ENCODE measurements around the gene UBE2C.

The UBE2C gene

GRCh38 chr20:45832619-45833018, 20.2 kb downstream of the UBE2C start:
- no peak overlapping the region for H3K27ac ChIP-seq
- H3K27me3 ChIP-seq (replicated peaks): no peaks in the 10 kb centered on the region
- DNase-seq: no peak
- in situ Hi-C loops (cut with HindIII; ENCODE audit: low pct_ligation_motif_present, low sequenced_read_pairs): no loop called here
- TF ChIP-seq, protein P1, sequence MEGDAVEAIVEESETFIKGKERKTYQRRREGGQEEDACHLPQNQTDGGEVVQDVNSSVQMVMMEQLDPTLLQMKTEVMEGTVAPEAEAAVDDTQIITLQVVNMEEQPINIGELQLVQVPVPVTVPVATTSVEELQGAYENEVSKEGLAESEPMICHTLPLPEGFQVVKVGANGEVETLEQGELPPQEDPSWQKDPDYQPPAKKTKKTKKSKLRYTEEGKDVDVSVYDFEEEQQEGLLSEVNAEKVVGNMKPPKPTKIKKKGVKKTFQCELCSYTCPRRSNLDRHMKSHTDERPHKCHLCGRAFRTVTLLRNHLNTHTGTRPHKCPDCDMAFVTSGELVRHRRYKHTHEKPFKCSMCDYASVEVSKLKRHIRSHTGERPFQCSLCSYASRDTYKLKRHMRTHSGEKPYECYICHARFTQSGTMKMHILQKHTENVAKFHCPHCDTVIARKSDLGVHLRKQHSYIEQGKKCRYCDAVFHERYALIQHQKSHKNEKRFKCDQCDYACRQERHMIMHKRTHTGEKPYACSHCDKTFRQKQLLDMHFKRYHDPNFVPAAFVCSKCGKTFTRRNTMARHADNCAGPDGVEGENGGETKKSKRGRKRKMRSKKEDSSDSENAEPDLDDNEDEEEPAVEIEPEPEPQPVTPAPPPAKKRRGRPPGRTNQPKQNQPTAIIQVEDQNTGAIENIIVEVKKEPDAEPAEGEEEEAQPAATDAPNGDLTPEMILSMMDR (IDR thresholded peaks at IDR 0.05; ENCODE audit: low read depth, low read length, missing control alignments): no peak
- peaks cover 5% of the 10 kb centered on the region for H3K36me3 ChIP-seq (replicated peaks)
- no peak overlapping the region for H3K4me3 ChIP-seq (ENCODE audit: low read depth, low read length)

DNA sequence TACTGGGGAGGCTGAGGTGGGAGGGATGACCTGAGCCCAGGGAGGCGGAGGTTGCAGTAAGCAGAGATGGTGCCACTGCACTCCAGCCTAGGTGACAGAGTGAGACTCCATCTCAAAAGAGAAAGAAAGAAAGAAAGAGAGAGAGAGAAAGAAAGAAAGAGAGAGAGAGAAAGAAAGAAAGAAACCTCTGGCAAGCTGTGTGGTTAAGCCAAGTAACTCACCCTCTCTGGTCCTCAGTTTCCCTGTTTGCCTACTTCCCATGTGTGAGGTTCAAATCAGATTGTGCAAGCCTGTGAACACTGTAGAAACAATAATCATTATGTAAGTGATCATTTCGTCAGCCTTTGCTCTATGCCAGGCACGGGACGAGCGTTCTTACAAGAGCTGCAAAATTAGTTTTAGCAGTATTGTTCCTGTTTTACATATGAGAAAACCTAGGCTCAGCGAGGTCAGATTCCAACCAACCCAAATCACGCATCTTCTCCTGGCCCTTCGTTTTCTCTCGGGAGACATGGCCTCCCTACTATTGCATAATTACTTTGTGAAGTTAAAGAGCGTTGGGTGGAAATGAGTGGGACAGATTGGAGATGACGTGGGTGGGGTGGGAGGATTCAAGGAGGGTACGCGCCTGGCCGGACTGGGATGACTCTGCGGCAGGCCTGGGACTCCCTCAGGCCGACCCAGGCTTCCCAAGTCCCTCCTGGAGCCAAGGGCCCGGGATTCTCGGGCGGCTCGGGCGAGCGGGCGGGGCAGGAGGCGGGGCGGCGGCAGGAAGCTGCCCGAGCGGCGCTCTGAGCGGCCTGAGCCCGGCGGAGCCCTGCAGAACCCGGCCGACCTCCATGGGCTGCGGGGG, 20.8 kb downstream of the UBE2C start, which contains the start of gene SNX21:
Gene SNX21, plus strand, starts transcription at position 770 of the 853 bp plus-strand sequence. CDS start 121 bp downstream, outside the sequence.
- H3K27ac ChIP-seq: peak within 1 kb of the TSS; percentile 45
- no peaks in the 10 kb centered on the region for H3K27me3 ChIP-seq (replicated peaks)
- peaks cover 5% of the 10 kb centered on the region for H3K36me3 ChIP-seq (replicated peaks)
- TF ChIP-seq, protein P1 (IDR thresholded peaks at IDR 0.05; ENCODE audit: low read depth, low read length, missing control alignments): no peak
- DNase-seq: peak; percentile 81
- H3K4me3 ChIP-seq (ENCODE audit: low read depth, low read length): peak within 1 kb of the TSS; percentile 70
- in situ Hi-C loops (cut with HindIII; ENCODE audit: low pct_ligation_motif_present, low sequenced_read_pairs): no loop called here

- TF ChIP-seq, protein P1 (IDR thresholded peaks at IDR 0.05; ENCODE audit: low read depth, low read length, missing control alignments): no peak
- no peak for DNase-seq
- Histone ChIP-seq H3K4me3 (ENCODE audit: low read depth, low read length) (peak overlapping the region; percentile 70), H3K36me3 (replicated peaks) (peaks cover 5% of the 10 kb centered on the region), H3K27me3 (replicated peaks) (no peaks in the 10 kb centered on the region), H3K27ac (peak overlapping the region; percentile 45)
- in situ Hi-C loops (cut with HindIII; ENCODE audit: low pct_ligation_motif_present, low sequenced_read_pairs): no loop called here
These were observed 21.7 kb downstream of the UBE2C start for GRCh38 chr20:45833883-45834796.

GRCh38 chr20:45834797-45835161, 22.3 kb downstream of the UBE2C start:
- TF ChIP-seq, protein P1 (IDR thresholded peaks at IDR 0.05; ENCODE audit: low read depth, low read length, missing control alignments): no peak
- DNase-seq: no peak
- Histone ChIP-seq H3K36me3 (replicated peaks) (peaks cover 5% of the 10 kb centered on the region), H3K4me3 (ENCODE audit: low read depth, low read length) (peak overlapping the region; percentile 70), H3K27me3 (replicated peaks) (no peaks in the 10 kb centered on the region), H3K27ac (no peak overlapping the region)
- in situ Hi-C loops (cut with HindIII; ENCODE audit: low pct_ligation_motif_present, low sequenced_read_pairs): no loop called here

- no peaks in the 10 kb centered on the region for H3K27me3 ChIP-seq (replicated peaks)
- no peak overlapping the region for H3K4me3 ChIP-seq (ENCODE audit: low read depth, low read length)
- in situ Hi-C loops (cut with HindIII; ENCODE audit: low pct_ligation_motif_present, low sequenced_read_pairs): no loop called here
- TF ChIP-seq, protein P1 (IDR thresholded peaks at IDR 0.05; ENCODE audit: low read depth, low read length, missing control alignments): no peak
- peaks cover 7% of the 10 kb centered on the region for H3K36me3 ChIP-seq (replicated peaks)
- DNase-seq: no peak
- no peak overlapping the region for H3K27ac ChIP-seq
These were observed 22.9 kb downstream of the UBE2C start for GRCh38 chr20:45835329-45835765.
